Measurements from ENCODE around the gene KIF16B. TPM values are rescaled to one million over a fixed set of nuclear protein-coding genes. Genes with fewer than 3 reads are reported as not detected.

The KIF16B gene
- total and polyA plus RNA-seq, 2 experiments from 2014 or later, result 6.5 to 11.1 TPM

DNA sequence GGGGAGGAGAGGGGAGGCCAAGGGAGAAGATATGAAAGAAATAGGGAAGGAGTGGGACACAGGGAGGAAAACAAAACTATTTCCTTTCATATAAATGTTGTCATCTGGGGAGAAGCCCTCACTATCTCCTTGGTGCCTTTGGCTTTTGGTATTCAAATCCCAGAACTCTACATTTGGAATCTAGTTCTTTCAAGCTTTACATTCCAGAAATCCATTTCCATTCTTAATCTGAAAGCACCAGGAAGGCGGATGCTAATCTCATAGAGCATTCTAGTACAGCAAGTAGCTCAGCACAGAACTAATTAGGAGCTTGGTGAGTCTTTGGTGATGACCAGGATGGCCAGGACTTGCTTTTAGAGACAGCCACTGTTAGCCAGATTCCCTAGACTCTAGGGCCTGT lies 177.9 kb downstream of the KIF16B start:
- H2AFZ ChIP-seq, result no peak overlapping the region
- no peak overlapping the region; the same call in 1 of the 2 replicates for H3K4me2 ChIP-seq
- TF ChIP-seq, protein P1, sequence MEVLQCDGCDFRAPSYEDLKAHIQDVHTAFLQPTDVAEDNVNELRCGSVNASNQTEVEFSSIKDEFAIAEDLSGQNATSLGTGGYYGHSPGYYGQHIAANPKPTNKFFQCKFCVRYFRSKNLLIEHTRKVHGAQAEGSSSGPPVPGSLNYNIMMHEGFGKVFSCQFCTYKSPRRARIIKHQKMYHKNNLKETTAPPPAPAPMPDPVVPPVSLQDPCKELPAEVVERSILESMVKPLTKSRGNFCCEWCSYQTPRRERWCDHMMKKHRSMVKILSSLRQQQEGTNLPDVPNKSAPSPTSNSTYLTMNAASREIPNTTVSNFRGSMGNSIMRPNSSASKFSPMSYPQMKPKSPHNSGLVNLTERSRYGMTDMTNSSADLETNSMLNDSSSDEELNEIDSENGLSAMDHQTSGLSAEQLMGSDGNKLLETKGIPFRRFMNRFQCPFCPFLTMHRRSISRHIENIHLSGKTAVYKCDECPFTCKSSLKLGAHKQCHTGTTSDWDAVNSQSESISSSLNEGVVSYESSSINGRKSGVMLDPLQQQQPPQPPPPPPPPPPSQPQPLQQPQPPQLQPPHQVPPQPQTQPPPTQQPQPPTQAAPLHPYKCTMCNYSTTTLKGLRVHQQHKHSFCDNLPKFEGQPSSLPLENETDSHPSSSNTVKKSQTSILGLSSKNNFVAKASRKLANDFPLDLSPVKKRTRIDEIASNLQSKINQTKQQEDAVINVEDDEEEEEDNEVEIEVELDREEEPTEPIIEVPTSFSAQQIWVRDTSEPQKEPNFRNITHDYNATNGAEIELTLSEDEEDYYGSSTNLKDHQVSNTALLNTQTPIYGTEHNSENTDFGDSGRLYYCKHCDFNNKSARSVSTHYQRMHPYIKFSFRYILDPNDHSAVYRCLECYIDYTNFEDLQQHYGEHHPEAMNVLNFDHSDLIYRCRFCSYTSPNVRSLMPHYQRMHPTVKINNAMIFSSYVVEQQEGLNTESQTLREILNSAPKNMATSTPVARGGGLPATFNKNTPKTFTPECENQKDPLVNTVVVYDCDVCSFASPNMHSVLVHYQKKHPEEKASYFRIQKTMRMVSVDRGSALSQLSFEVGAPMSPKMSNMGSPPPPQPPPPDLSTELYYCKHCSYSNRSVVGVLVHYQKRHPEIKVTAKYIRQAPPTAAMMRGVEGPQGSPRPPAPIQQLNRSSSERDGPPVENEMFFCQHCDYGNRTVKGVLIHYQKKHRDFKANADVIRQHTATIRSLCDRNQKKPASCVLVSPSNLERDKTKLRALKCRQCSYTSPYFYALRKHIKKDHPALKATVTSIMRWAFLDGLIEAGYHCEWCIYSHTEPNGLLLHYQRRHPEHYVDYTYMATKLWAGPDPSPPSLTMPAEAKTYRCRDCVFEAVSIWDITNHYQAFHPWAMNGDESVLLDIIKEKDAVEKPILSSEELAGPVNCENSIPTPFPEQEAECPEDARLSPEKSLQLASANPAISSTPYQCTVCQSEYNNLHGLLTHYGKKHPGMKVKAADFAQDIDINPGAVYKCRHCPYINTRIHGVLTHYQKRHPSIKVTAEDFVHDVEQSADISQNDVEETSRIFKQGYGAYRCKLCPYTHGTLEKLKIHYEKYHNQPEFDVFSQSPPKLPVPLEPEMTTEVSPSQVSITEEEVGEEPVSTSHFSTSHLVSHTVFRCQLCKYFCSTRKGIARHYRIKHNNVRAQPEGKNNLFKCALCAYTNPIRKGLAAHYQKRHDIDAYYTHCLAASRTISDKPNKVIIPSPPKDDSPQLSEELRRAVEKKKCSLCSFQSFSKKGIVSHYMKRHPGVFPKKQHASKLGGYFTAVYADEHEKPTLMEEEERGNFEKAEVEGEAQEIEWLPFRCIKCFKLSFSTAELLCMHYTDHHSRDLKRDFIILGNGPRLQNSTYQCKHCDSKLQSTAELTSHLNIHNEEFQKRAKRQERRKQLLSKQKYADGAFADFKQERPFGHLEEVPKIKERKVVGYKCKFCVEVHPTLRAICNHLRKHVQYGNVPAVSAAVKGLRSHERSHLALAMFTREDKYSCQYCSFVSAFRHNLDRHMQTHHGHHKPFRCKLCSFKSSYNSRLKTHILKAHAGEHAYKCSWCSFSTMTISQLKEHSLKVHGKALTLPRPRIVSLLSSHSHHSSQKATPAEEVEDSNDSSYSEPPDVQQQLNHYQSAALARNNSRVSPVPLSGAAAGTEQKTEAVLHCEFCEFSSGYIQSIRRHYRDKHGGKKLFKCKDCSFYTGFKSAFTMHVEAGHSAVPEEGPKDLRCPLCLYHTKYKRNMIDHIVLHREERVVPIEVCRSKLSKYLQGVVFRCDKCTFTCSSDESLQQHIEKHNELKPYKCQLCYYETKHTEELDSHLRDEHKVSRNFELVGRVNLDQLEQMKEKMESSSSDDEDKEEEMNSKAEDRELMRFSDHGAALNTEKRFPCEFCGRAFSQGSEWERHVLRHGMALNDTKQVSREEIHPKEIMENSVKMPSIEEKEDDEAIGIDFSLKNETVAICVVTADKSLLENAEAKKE (CRISPR knock-in tag; IDR thresholded peaks at IDR 0.05), result peak; percentile 10; the same call in 1 of the 2 replicates
- no peak for TF ChIP-seq ZNF114 (CRISPR knock-in tag; IDR thresholded peaks at IDR 0.05)
- no peaks in the 10 kb centered on the region for H3F3A ChIP-seq (replicated peaks; ENCODE audit: low read depth)
- peaks cover 36% of the 10 kb centered on the region for H3K9me2 ChIP-seq (ENCODE audit: insufficient read depth)
- H4K20me1 ChIP-seq (replicated peaks; ENCODE audit: insufficient read depth), result no peaks in the 10 kb centered on the region
- no peaks in the 10 kb centered on the region for H3K36me3 ChIP-seq (ENCODE audit: insufficient read depth)
- no peaks in the 10 kb centered on the region for H3K79me2 ChIP-seq (replicated peaks; ENCODE audit: insufficient read depth)
- H3K27ac ChIP-seq (ENCODE audit: low read depth), result peak overlapping the region; percentile 55
- no peaks in the 10 kb centered on the region for H3K27me3 ChIP-seq (ENCODE audit: insufficient read depth)
- H3K4me1 ChIP-seq (ENCODE audit: insufficient read depth), result peaks cover 6% of the 10 kb centered on the region; the same call in 1 of the 2 replicates
- Mint-ChIP-seq H3K27me3 (ENCODE audit: insufficient read depth, low read depth, poor library complexity) (peaks cover 9% of the 10 kb centered on the region), H3K9me3 (no peaks in the 10 kb centered on the region), H3K4me1 (peaks cover 9% of the 10 kb centered on the region), H3K36me3 (ENCODE audit: low read depth) (peaks cover 27% of the 10 kb centered on the region), H3K4me3 (no peak overlapping the region), H3K27ac (no peak overlapping the region)
- DNase-seq (ENCODE audit: low spot score), result peak; percentile 53
- H3K4me3 ChIP-seq, result no peak overlapping the region
- no peak; the same call in 2 of the 3 replicates for ATAC-seq

DNA sequence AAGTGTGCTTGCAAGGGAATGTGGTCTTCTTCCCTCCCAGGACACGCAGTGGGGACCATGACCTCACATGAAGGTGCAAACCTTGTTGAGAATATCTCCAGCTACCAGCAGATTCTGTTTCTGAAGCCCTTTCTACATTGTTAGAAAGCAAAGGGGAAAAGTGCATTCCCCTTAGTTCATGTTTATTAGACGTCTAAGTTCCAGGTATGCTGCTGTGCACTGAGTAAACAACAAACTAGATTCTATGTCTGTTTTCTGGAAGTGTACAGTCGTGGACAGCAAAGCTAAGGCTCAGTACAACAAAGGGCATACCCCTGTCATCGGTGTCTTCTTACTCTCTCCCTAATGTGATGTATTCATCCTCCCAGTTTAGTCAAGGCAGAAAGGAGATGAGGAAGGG lies 178.5 kb downstream of the KIF16B start:
- H3K4me1 Mint-ChIP-seq, result peaks cover 9% of the 10 kb centered on the region
- H3F3A ChIP-seq (replicated peaks; ENCODE audit: low read depth), result no peaks in the 10 kb centered on the region
- DNase-seq (ENCODE audit: low spot score) (no peak), ATAC-seq (no peak)
- peaks cover 21% of the 10 kb centered on the region for H3K36me3 Mint-ChIP-seq (ENCODE audit: low read depth)
- no peak overlapping the region for H3K4me3 ChIP-seq
- TF ChIP-seq ETS1 (IDR thresholded peaks at IDR 0.05), result no peak
- H3K9me3 Mint-ChIP-seq, result no peaks in the 10 kb centered on the region
- H2AFZ ChIP-seq, result no peak overlapping the region
- no peak overlapping the region for H3K27ac Mint-ChIP-seq
- no peaks in the 10 kb centered on the region for H4K20me1 ChIP-seq (replicated peaks; ENCODE audit: insufficient read depth)
- no peak overlapping the region for H3K4me2 ChIP-seq
- H3K4me3 Mint-ChIP-seq, result no peak overlapping the region
- peaks cover 9% of the 10 kb centered on the region for H3K27me3 Mint-ChIP-seq (ENCODE audit: insufficient read depth, low read depth, poor library complexity)
- no peaks in the 10 kb centered on the region for H3K79me2 ChIP-seq (replicated peaks; ENCODE audit: insufficient read depth)
- H3K36me3 ChIP-seq (ENCODE audit: insufficient read depth), result no peaks in the 10 kb centered on the region
- H3K27ac ChIP-seq (ENCODE audit: low read depth), result no peak overlapping the region; the same call in 1 of the 2 replicates
- H3K27me3 ChIP-seq (ENCODE audit: insufficient read depth), result no peaks in the 10 kb centered on the region
- peaks cover 35% of the 10 kb centered on the region for H3K9me2 ChIP-seq (ENCODE audit: insufficient read depth)
- peaks cover 6% of the 10 kb centered on the region; the same call in 1 of the 2 replicates for H3K4me1 ChIP-seq (ENCODE audit: insufficient read depth)

Data from GM23338 (cell line).